PC-9 (cell line): ENCODE results near the gene DSCAML1. TPM values are rescaled to one million over a fixed set of nuclear protein-coding genes. Genes with fewer than 3 reads are reported as not detected.

Experiments
- BruUV-seq: library from RNA; stranded (reverse); fragments of 400-500 nt; replicated peaks from 2 replicates; lab custom pipeline; 2021; lab: Mats Ljungman, UMichigan
- CTCF ChIA-PET: fragments of 300-600 bp; sonication (Branson Sonifier 250); formaldehyde crosslinking; loops from one replicate; lab custom pipeline; 2022; ENCODE audit warnings: antibody characterized with exemption; lab: Charles Lee
- POLR2A ChIA-PET: fragments of 300-600 bp; sonication (Branson Sonifier 250); formaldehyde crosslinking; loops from one replicate; lab custom pipeline; 2022; ENCODE audit warnings: antibody characterized with exemption; ENCODE audit not compliant: unreplicated experiment; lab: Charles Lee
- DNase-seq, 2 experiments: peaks; one replicate each; pipeline versions ENCODE4 v3.0.0 to v3.0.0-alpha.2; 2015 to 2022; ENCODE audit warnings: mixed read lengths in 1 of 2
- H2AFZ ChIP-seq: fragments of 200-600 bp; sonication (generic); 2 replicates; pipeline ENCODE4 v1.8.1; 2017; ENCODE audit warnings: antibody characterized with exemption
- H3F3A ChIP-seq: fragments of 200-600 bp; sonication (generic); 2 replicates; pipeline ENCODE4 v1.8.1; 2017; ENCODE audit warnings: antibody characterized with exemption, mild to moderate bottlenecking, low read depth; ENCODE audit not compliant: insufficient read depth
- H3K27ac ChIP-seq: fragments of 200-600 bp; sonication (generic); 2 replicates; pipeline ENCODE4 v1.6.1; 2016; ENCODE audit warnings: mixed run types
- H3K27me3 ChIP-seq: fragments of 200-600 bp; sonication (generic); 2 replicates; pipeline ENCODE4 v1.6.1; 2016; ENCODE audit warnings: low read depth, mixed run types; ENCODE audit not compliant: insufficient read depth
- H3K36me3 ChIP-seq: fragments of 200-600 bp; sonication (generic); 2 replicates; pipeline ENCODE4 v1.6.1; 2016; ENCODE audit warnings: low read depth, mixed run types
- H3K4me1 ChIP-seq: fragments of 200-600 bp; sonication (generic); replicated peaks from 2 replicates; pipeline ENCODE4 v1.6.1; 2016; ENCODE audit warnings: mixed run types; ENCODE audit not compliant: insufficient read depth
- H3K4me2 ChIP-seq: fragments of 200-600 bp; sonication (generic); 2 replicates; pipeline ENCODE4 v1.6.1; 2017; ENCODE audit warnings: mixed run types
- H3K4me3 ChIP-seq: fragments of 200-600 bp; sonication (generic); 2 replicates; pipeline ENCODE4 v1.6.1; 2016; ENCODE audit warnings: mixed run types
- H3K79me2 ChIP-seq: fragments of 200-600 bp; sonication (generic); 2 replicates; pipeline ENCODE4 v1.6.1; 2017; ENCODE audit warnings: low read depth, mixed run types
- H3K9me2 ChIP-seq: fragments of 200-600 bp; sonication (generic); 2 replicates; pipeline ENCODE4 v1.8.1; 2017; ENCODE audit warnings: mild to moderate bottlenecking; ENCODE audit not compliant: insufficient read depth
- H3K9me3 ChIP-seq: fragments of 200-600 bp; sonication (generic); 2 replicates; pipeline ENCODE4 v1.8.1; 2016; ENCODE audit warnings: low read depth; ENCODE audit not compliant: insufficient read depth
- H4K20me1 ChIP-seq: fragments of 200-600 bp; sonication (generic); 2 replicates; pipeline ENCODE4 v1.8.1; 2017; ENCODE audit not compliant: insufficient read depth
- EZH2 ChIP-seq: fragments of 200-600 bp; sonication (generic); IDR thresholded peaks from 2 replicates; pipeline ENCODE4 v1.8.0; 2017; ENCODE audit warnings: antibody characterized with exemption, low read depth
- intact Hi-C: fragments of 100-400 bp; cut with micrococcal nuclease; formaldehyde crosslinking; loops from one replicate; pipeline ENCODE4 v1.10.0; 2022; ENCODE audit not compliant: unreplicated experiment
- total RNA-seq: library from RNA; stranded (reverse); gene quantifications from 2 replicates; pipeline ENCODE4 v1.2.3, GENCODE V29; 2021
- TF ChIP-seq, protein P1 (sequence below): fragments of 200-600 bp; sonication (generic); conservative IDR thresholded peaks from 2 replicates; pipeline ENCODE4 v1.6.1; 2017; ENCODE audit warnings: mixed run types, antibody characterized with exemption, mild to moderate bottlenecking, moderate library complexity

DSCAML1 gene
- total RNA-seq, 1 experiment from 2014 or later = not detected

DNA sequence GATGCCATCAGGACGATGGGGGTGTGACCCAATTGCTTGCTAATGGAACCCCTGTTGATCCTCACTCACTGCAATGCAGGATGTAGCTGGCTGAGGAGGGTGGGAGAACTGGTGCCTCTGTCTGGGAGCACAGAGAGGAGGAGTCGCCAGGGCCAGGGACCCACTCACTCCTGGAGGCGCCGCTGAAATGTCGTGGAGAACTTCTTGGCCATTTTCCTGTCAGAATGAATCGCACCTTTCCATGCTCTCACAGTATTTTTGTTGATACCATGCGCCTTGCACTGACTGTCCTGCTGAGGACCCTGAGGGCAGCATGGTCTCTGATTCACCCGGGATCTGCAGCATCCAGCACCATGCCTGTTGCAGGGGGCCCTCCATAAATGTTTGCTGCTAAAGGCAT lies 211.4 kb downstream of the DSCAML1 start:
- no TSS peak for BruUV-seq
- CTCF ChIA-PET = no interaction called here
- Histone ChIP-seq H3K27ac (no peak overlapping the region), H3K4me2 (no peak overlapping the region), H3F3A (no peaks in the 10 kb centered on the region), H3K36me3 (no peaks in the 10 kb centered on the region), H3K4me3 (no peak overlapping the region), H3K9me2 (no peaks in the 10 kb centered on the region), H3K9me3 (no peaks in the 10 kb centered on the region), H2AFZ (no peak overlapping the region), H3K27me3 (peaks cover 97% of the 10 kb centered on the region), H3K4me1 (no peaks in the 10 kb centered on the region), H4K20me1 (peaks cover 7% of the 10 kb centered on the region; the same call in 1 of the 2 replicates), H3K79me2 (no peaks in the 10 kb centered on the region)
- TF ChIP-seq EZH2 = no peak
- TF ChIP-seq, protein P1, sequence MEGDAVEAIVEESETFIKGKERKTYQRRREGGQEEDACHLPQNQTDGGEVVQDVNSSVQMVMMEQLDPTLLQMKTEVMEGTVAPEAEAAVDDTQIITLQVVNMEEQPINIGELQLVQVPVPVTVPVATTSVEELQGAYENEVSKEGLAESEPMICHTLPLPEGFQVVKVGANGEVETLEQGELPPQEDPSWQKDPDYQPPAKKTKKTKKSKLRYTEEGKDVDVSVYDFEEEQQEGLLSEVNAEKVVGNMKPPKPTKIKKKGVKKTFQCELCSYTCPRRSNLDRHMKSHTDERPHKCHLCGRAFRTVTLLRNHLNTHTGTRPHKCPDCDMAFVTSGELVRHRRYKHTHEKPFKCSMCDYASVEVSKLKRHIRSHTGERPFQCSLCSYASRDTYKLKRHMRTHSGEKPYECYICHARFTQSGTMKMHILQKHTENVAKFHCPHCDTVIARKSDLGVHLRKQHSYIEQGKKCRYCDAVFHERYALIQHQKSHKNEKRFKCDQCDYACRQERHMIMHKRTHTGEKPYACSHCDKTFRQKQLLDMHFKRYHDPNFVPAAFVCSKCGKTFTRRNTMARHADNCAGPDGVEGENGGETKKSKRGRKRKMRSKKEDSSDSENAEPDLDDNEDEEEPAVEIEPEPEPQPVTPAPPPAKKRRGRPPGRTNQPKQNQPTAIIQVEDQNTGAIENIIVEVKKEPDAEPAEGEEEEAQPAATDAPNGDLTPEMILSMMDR = no peak
- POLR2A ChIA-PET = no interaction called here
- intact Hi-C loops = no loop called here
- DNase-seq = no peak

DNA sequence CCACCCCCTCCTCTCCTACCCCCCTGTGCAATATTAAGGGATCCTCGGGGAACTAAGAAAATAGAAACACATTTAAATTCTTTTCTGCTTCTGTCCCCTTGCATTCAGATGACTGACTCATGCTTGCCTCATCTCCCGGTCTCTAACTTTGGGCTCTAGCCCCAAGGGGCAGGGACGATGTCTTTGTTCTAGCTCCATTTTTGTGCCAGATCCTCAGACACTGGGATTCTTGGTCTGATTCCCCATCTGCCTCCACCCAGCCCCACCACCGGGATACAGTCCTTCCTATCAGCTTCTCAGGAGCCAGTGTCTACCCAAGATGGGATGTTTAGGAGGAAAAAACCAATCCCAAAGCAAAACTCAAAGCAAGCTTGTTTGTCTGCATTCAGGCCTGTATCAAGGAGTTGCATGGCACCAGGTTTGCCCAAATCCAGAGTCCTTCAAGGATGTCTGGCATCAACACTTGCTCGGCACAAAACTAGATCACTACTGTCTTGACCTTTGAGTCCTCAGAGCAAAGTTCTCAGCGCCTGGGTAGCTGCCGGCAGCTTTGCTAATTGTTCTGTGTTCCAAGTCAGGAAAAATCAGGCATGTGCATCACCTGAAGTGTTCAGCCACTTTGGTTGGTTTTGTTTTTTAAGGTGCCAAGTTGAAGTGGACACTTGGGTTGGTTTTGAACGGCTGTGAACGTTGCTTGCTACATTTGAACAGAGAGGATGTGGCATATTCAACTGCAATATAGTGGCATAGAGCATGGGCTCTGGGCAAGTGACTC lies 212.8 kb downstream of the DSCAML1 start:
- BruUV-seq = no TSS peak
- ChIA-PET POLR2A (no interaction called here), CTCF (no interaction called here)
- no peaks in the 10 kb centered on the region for H3K36me3 ChIP-seq
- no peak for TF ChIP-seq EZH2
- TF ChIP-seq, protein P1 = no peak
- intact Hi-C loops = no loop called here
- DNase-seq = no peak
- H4K20me1 ChIP-seq = 0 out of 2 replicates have a peak, but pooled peaks cover 7% of the 10 kb centered on the region
- H3K79me2 ChIP-seq = no peaks in the 10 kb centered on the region
- no peaks in the 10 kb centered on the region for H3F3A ChIP-seq
- H3K27ac ChIP-seq = no peak overlapping the region
- no peak overlapping the region for H3K4me3 ChIP-seq
- H3K4me1 ChIP-seq = no peaks in the 10 kb centered on the region
- H3K9me3 ChIP-seq = no peaks in the 10 kb centered on the region
- H3K4me2 ChIP-seq = no peak overlapping the region
- H3K9me2 ChIP-seq = no peaks in the 10 kb centered on the region
- H2AFZ ChIP-seq = no peak overlapping the region
- peaks cover 97% of the 10 kb centered on the region for H3K27me3 ChIP-seq

DNA sequence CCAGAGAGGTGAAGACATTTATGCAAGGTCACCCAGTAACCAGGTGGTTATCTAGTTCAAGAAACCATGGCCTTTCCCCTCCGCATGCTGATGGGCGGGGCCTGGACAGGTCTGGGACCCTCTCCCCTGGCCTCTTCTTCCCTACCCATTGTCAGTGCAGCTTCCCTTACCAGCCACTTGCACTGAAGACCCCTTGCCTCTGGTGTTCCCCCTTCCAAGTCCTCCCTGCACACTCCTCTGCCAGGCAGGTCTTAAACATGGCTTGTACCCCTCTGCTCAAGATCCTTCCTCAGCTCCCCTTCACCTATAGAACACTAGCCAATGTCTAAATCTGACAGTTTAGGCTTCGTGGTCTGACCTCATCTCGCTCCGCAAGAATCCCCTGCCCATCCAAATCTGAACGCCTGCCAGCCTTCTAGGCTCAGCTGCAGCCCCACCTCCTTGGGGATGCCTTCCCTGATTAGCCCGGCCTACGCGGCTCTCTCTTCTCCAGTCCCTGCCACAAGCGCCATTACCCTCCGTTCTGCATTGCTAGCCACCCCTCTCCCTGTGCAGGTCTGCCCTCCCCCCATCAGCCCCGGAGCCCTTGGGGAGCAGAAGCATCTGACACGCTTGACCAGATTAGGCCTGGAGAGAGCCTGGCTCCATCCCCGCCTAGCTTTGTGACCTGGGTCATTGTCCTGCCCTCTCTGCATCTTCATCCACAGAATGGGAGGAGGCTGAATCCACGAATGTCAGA lies 213.8 kb downstream of the DSCAML1 start:
- TF ChIP-seq, protein P1 = no peak
- no peak for TF ChIP-seq EZH2
- CTCF ChIA-PET = no interaction called here

More for the DNA sequence above, 213.8 kb downstream of the DSCAML1 start:
- no TSS peak for BruUV-seq
- Histone ChIP-seq H3K27ac (no peak overlapping the region), H2AFZ (no peak overlapping the region), H3K9me2 (no peaks in the 10 kb centered on the region), H3K4me1 (no peaks in the 10 kb centered on the region), H3K79me2 (no peaks in the 10 kb centered on the region), H3K9me3 (no peaks in the 10 kb centered on the region), H3F3A (no peaks in the 10 kb centered on the region), H4K20me1 (0 out of 2 replicates have a peak, but pooled peaks cover 4% of the 10 kb centered on the region), H3K4me2 (no peak overlapping the region), H3K4me3 (no peak overlapping the region), H3K36me3 (no peaks in the 10 kb centered on the region), H3K27me3 (peaks cover 94% of the 10 kb centered on the region)
- intact Hi-C loops = no loop called here
- POLR2A ChIA-PET = no interaction called here
- DNase-seq = no peak
